ENCODE results near the gene NMU. TPM values are rescaled to one million over a fixed set of nuclear protein-coding genes. Genes with fewer than 3 reads are reported as not detected.
"Not testable (repeated sequence)": the region's sequence is repeated elsewhere in the genome, so short reads cannot be mapped to it uniquely, and the experiment has no call there.

Gene NMU, protein sequence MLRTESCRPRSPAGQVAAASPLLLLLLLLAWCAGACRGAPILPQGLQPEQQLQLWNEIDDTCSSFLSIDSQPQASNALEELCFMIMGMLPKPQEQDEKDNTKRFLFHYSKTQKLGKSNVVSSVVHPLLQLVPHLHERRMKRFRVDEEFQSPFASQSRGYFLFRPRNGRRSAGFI
- total RNA-seq (2021; ENCODE audit: unreplicated experiment), result 0.54 TPM
- polyA plus RNA-seq (2012; ENCODE audit: insufficient read length), result not detected
- percentile 12 among the genes with signal in this experiment for Bru-seq, nascent RNA
- BruChase-seq, experiment 1, labeled RNA remaining after a 2-hour chase, result percentile 10 among the genes with signal in this experiment
- percentile 5 among the genes with signal in this experiment for BruChase-seq, experiment 2, labeled RNA remaining after a 6-hour chase
- long read RNA-seq, partial matches to known transcripts, result 1 of 1 reads
- long read RNA-seq, other reads (novel, unspliced or antisense), result 0 of 1 reads

DNA sequence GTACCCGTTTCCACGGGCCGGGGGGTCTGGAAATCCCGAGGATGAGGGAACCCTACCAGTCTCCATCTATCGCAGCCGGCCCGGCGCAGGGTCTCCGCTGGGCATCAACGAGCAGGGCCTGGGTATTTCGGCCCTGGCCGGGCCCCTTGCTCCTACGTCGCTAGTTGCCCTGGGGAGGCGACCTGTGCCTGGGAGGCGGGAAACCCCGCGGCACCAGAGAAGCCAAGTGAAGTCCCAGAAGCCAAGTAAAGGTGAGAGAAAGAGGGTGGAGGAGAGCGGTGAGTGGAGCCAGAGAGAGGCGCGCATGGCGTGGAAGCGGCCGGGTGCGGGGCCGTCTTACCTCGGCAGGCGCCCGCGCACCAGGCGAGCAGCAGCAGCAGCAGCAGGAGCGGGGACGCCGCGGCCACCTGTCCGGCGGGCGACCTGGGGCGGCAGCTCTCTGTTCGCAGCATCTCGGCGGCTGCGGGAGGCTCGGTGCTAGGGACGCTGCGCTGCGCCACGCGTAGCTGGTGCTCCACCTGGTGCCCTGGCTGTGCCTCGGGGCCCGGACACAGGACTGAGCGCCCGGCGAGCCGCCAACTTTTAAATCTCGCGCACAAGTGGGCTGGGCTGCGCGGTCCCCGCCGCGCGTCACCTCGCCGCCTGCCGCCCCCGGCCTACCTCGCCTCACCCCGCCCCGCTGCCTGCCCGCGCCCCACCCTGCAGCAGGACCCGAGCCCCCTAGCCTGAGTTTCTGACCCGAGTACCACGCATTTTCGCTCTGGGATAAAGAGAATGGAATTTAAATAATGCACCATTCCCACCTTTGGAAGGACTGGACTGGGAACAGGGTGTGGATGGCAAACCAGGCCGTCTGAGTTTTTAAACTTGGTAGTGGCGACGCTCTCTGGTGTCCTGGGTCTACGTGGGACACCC is at the start of gene NMU:
NMU (minus strand) TSS at position 558 of the 915 bp plus-strand sequence; CDS start at position 452, 106 bp downstream.
- BruUV-seq (replicated peaks), result no TSS peak
- no peak for DNase-seq (ENCODE audit: low read depth, low spot score)

DNA sequence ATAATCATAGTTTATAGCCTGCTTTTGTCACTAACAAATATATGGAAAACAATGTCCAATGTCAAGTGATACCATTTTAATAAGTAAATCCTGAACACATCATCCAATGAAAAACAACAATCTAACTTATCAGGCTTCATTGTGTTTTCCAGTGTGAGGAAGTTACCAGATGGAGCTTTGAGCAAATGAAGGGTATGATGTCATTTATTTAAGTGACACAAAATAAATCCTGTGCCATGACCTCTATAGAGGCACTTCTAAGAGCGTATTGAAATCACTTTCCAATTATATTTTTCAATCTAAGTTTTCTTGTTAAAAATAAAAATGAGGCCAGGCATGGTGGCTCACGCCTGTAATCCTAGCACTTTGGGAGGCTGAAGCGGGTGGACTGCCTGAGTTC is 48.2 kb upstream of the NMU start:
- ChIA-PET POLR2A (no interaction called here), CTCF (no interaction called here)
- H3K4me1 ChIP-seq (ENCODE audit: control insufficient read depth, insufficient read depth, low read length), result no peaks in the 10 kb centered on the region
- no peaks in the 10 kb centered on the region for H3K9me3 ChIP-seq (ENCODE audit: control insufficient read depth, insufficient read depth, low read depth, low read length)
- H3K27me3 ChIP-seq (ENCODE audit: control insufficient read depth, insufficient read depth, low read length), result no peaks in the 10 kb centered on the region
- no TSS peak for BruUV-seq (replicated peaks)
- DNase-seq (ENCODE audit: low read depth, low spot score), result no peak
- in situ Hi-C loops (cut with HindIII; ENCODE audit: low pct_unique_long_range_greater_than_20kb, low sequenced_read_pairs) (no loop called here), intact Hi-C loops (cut with micrococcal nuclease; ENCODE audit: unreplicated experiment) (no loop called here)
- H3K27ac ChIP-seq (ENCODE audit: low read length), result no peak overlapping the region
- TF ChIP-seq SIN3A (IDR thresholded peaks at IDR 0.05; ENCODE audit: borderline replicate concordance, insufficient read depth, low read depth, low read length) (no peak), POLR2AphosphoS5 (IDR thresholded peaks at IDR 0.05; ENCODE audit: low read depth, low read length) (no peak)
- TF ChIP-seq, protein P1, sequence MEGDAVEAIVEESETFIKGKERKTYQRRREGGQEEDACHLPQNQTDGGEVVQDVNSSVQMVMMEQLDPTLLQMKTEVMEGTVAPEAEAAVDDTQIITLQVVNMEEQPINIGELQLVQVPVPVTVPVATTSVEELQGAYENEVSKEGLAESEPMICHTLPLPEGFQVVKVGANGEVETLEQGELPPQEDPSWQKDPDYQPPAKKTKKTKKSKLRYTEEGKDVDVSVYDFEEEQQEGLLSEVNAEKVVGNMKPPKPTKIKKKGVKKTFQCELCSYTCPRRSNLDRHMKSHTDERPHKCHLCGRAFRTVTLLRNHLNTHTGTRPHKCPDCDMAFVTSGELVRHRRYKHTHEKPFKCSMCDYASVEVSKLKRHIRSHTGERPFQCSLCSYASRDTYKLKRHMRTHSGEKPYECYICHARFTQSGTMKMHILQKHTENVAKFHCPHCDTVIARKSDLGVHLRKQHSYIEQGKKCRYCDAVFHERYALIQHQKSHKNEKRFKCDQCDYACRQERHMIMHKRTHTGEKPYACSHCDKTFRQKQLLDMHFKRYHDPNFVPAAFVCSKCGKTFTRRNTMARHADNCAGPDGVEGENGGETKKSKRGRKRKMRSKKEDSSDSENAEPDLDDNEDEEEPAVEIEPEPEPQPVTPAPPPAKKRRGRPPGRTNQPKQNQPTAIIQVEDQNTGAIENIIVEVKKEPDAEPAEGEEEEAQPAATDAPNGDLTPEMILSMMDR (IDR thresholded peaks at IDR 0.05), result no peak
- ATAC-seq, result no peak
- H3K36me3 ChIP-seq (ENCODE audit: control insufficient read depth, insufficient read depth, low read length), result no peaks in the 10 kb centered on the region
- H3K4me3 ChIP-seq (ENCODE audit: low read depth in 2 of 2, low read length in 2 of 2), result no peak overlapping the region

More for the DNA sequence above, at the start of gene NMU:
- peaks cover 4% of the 10 kb centered on the region for H3K36me3 ChIP-seq (ENCODE audit: control insufficient read depth, insufficient read depth, low read length)
- no peak within 1 kb of the TSS for H3K27ac ChIP-seq (ENCODE audit: low read length)
- intact Hi-C loops (cut with micrococcal nuclease; ENCODE audit: unreplicated experiment) (no loop called here), in situ Hi-C loops (cut with HindIII; ENCODE audit: low pct_unique_long_range_greater_than_20kb, low sequenced_read_pairs) (no loop called here)
- TF ChIP-seq, protein P1 (IDR thresholded peaks at IDR 0.05), result peak; percentile 26
- TF ChIP-seq, protein P2, sequence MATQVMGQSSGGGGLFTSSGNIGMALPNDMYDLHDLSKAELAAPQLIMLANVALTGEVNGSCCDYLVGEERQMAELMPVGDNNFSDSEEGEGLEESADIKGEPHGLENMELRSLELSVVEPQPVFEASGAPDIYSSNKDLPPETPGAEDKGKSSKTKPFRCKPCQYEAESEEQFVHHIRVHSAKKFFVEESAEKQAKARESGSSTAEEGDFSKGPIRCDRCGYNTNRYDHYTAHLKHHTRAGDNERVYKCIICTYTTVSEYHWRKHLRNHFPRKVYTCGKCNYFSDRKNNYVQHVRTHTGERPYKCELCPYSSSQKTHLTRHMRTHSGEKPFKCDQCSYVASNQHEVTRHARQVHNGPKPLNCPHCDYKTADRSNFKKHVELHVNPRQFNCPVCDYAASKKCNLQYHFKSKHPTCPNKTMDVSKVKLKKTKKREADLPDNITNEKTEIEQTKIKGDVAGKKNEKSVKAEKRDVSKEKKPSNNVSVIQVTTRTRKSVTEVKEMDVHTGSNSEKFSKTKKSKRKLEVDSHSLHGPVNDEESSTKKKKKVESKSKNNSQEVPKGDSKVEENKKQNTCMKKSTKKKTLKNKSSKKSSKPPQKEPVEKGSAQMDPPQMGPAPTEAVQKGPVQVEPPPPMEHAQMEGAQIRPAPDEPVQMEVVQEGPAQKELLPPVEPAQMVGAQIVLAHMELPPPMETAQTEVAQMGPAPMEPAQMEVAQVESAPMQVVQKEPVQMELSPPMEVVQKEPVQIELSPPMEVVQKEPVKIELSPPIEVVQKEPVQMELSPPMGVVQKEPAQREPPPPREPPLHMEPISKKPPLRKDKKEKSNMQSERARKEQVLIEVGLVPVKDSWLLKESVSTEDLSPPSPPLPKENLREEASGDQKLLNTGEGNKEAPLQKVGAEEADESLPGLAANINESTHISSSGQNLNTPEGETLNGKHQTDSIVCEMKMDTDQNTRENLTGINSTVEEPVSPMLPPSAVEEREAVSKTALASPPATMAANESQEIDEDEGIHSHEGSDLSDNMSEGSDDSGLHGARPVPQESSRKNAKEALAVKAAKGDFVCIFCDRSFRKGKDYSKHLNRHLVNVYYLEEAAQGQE (IDR thresholded peaks at IDR 0.05; ENCODE audit: insufficient read depth in 1 of 2, low read depth in 2 of 2, low read length in 1 of 2), result no peak
- peak within 1 kb of the TSS; percentile 28 to 34 for H3K4me3 ChIP-seq (ENCODE audit: low read depth in 2 of 2, low read length in 2 of 2)
- peak; percentile 87 for ATAC-seq
- POLR2A ChIA-PET, result no interaction called here
- no peaks in the 10 kb centered on the region for H3K9me3 ChIP-seq (ENCODE audit: control insufficient read depth, insufficient read depth, low read depth, low read length)
- CTCF ChIA-PET, result no interaction called here
- peaks cover 16% of the 10 kb centered on the region for H3K27me3 ChIP-seq (ENCODE audit: control insufficient read depth, insufficient read depth, low read length)
- H3K4me1 ChIP-seq (ENCODE audit: control insufficient read depth, insufficient read depth, low read length), result peaks cover 8% of the 10 kb centered on the region; the same call in 1 of the 2 replicates

DNA sequence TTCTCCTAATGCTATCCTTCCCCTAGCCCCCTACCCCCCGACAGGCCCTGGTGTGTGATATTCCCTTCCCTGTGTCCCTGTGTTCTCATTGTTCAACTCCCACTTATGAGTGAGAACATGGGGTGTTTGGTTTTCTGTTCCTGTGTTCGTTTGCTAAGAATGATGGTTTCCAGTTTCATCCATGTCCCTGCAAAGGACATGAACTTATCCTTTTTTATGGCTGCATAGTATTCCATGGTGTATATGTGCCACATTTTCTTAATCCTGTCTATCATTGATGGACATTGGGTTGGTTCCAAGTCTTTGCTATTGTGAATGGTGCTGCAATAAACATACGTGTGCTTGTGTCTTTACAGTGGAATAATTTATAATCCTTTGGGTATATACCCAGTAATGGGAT is 46.7 kb upstream of the NMU start:
- POLR2A ChIA-PET; H3K9me3 ChIP-seq (ENCODE audit: control insufficient read depth, insufficient read depth, low read depth, low read length); ATAC-seq; CTCF ChIA-PET; DNase-seq (ENCODE audit: low read depth, low spot score); H3K4me3 ChIP-seq (ENCODE audit: low read depth in 2 of 2, low read length in 2 of 2); in situ Hi-C loops (cut with HindIII; ENCODE audit: low pct_unique_long_range_greater_than_20kb, low sequenced_read_pairs); H3K27ac ChIP-seq (ENCODE audit: low read length); H3K4me1 ChIP-seq (ENCODE audit: control insufficient read depth, insufficient read depth, low read length); BruUV-seq (replicated peaks); H3K27me3 ChIP-seq (ENCODE audit: control insufficient read depth, insufficient read depth, low read length); H3K36me3 ChIP-seq (ENCODE audit: control insufficient read depth, insufficient read depth, low read length); intact Hi-C loops (cut with micrococcal nuclease; ENCODE audit: unreplicated experiment): not testable (repeated sequence)
